Uterus (tissue), 2 donors: ENCODE measurements around the gene STAT2.
"Not testable (repeated sequence)": the region's sequence is repeated elsewhere in the genome, so short reads cannot be mapped to it uniquely, and the experiment has no call there.

Source experiments
- CTCF ChIP-seq, 4 experiments: fragments of 200-600 bp in 2 of 4; fragments of 450-650 bp in 2 of 4; sonication (generic) in 2 of 4; IDR thresholded peaks; one replicate each; pipeline ENCODE4 v1.5.1; 2016 to 2019; ENCODE audit warnings: antibody characterized with exemption in 4 of 4, mild to moderate bottlenecking in 2 of 4, moderate library complexity in 1 of 4
- POLR2A ChIP-seq, 2 donors: fragments of 450-650 bp; IDR thresholded peaks; one replicate each; pipeline ENCODE4 v1.6.1; 2016; ENCODE audit warnings: antibody characterized with exemption in 2 of 2, mild to moderate bottlenecking in 1 of 2, moderate library complexity in 1 of 2

GRCh38 chr12:56335527-56335926 lies 24.4 kb downstream of the STAT2 start:
- TF ChIP-seq CTCF, POLR2A (IDR thresholded peaks at IDR 0.05): not testable (repeated sequence)
